H1 (cell line): ENCODE measurements around the gene TIGD2.

Source experiments
- ATF3 ChIP-seq: IDR thresholded peaks from 2 replicates; pipeline ENCODE4 v1.6.1; 2011; ENCODE audit warnings: low read depth, mild to moderate bottlenecking, low read length; ENCODE audit not compliant: insufficient read depth
- CHD2 ChIP-seq: IDR thresholded peaks from 2 replicates; pipeline ENCODE4 v1.6.1; 2012; ENCODE audit warnings: low read length, improper control_type of control experiment
- CTCF ChIP-seq, 3 experiments: IDR thresholded peaks; 1 replicate in 2 of 3; 2 replicates in 1 of 3; pipeline versions ENCODE4 v1.5.1 to v1.6.1; 2011; ENCODE audit warnings: low read length in 3 of 3, mild to moderate bottlenecking in 3 of 3, inconsistent platforms in 2 of 3, low read depth in 1 of 3, moderate library complexity in 1 of 3; ENCODE audit not compliant: insufficient read depth in 1 of 3; ENCODE audit errors: control extremely low read depth in 1 of 3
- EGR1 ChIP-seq: IDR thresholded peaks from 2 replicates; pipeline ENCODE4 v1.6.1; 2011; ENCODE audit warnings: low read depth, low read length, borderline replicate concordance
- EP300 ChIP-seq, 2 experiments: IDR thresholded peaks; 1 replicate in 1 of 2; 2 replicates in 1 of 2; pipeline ENCODE4 v1.6.1; 2011 to 2012; ENCODE audit warnings: low read depth in 2 of 2, low read length in 2 of 2, mild to moderate bottlenecking in 2 of 2, borderline replicate concordance in 1 of 2, inconsistent platforms in 1 of 2, moderate library complexity in 1 of 2
- EZH2 ChIP-seq: fragments of 200-600 bp; sonication (generic); IDR thresholded peaks from 2 replicates; pipeline ENCODE4 v1.7.1; 2012; ENCODE audit warnings: low read depth, mild to moderate bottlenecking, moderate library complexity, low read length, inconsistent platforms; ENCODE audit not compliant: severe bottlenecking
- HDAC6 ChIP-seq: IDR thresholded peaks from one replicate; pipeline ENCODE4 v1.7.1; 2012; ENCODE audit warnings: low read depth, mild to moderate bottlenecking, inconsistent platforms, low read length, moderate library complexity
- JUN ChIP-seq: IDR thresholded peaks from 2 replicates; pipeline ENCODE4 v1.6.1; 2011; ENCODE audit warnings: low read depth, mild to moderate bottlenecking, improper control_type of control experiment, low read length
- JUND ChIP-seq: IDR thresholded peaks from 2 replicates; pipeline ENCODE4 v1.6.1; 2011; ENCODE audit warnings: mild to moderate bottlenecking, improper control_type of control experiment, low read length
- MAX ChIP-seq: IDR thresholded peaks from 2 replicates; pipeline ENCODE4 v1.6.1; 2012; ENCODE audit warnings: inconsistent platforms
- POLR2A ChIP-seq, 2 experiments: IDR thresholded peaks; 1 replicate in 1 of 2; 2 replicates in 1 of 2; pipeline ENCODE4 v1.6.1; 2011; ENCODE audit warnings: low read depth in 2 of 2, low read length in 2 of 2, mild to moderate bottlenecking in 2 of 2; ENCODE audit errors: control extremely low read depth in 1 of 2
- POLR2AphosphoS5 ChIP-seq: IDR thresholded peaks from 2 replicates; pipeline ENCODE4 v1.6.1; 2011; ENCODE audit warnings: low read depth, low read length
- SP1 ChIP-seq: IDR thresholded peaks from 2 replicates; pipeline ENCODE4 v1.6.1; 2011; ENCODE audit warnings: low read depth, low read length
- ZNF274 ChIP-seq: IDR thresholded peaks from 2 replicates; pipeline ENCODE4 v1.7.0; 2012; ENCODE audit warnings: low read length, borderline replicate concordance; ENCODE audit errors: extremely low read depth

GRCh38 chr4:89156174-89156914 lies 45.0 kb downstream of the TIGD2 start:
- TF ChIP-seq ATF3 (no peak), CTCF (IDR thresholded peaks at IDR 0.05; ENCODE audit: control extremely low read depth in 1 of 3, insufficient read depth in 1 of 3, low read depth in 1 of 3, low read length in 3 of 3) (no peak), CHD2 (no peak), ZNF274 (no peak), EGR1 (no peak), JUND (no peak), SP1 (no peak), EZH2 (no peak), POLR2A (IDR thresholded peaks at IDR 0.05; ENCODE audit: control extremely low read depth in 1 of 2, low read depth in 2 of 2, low read length in 2 of 2) (no peak), EP300 (IDR thresholded peaks at IDR 0.05; ENCODE audit: borderline replicate concordance in 1 of 2, low read depth in 2 of 2, low read length in 2 of 2) (no peak), POLR2AphosphoS5 (no peak), HDAC6 (no peak), JUN (no peak), MAX (no peak)
